Measurements from ENCODE around the gene HEBP1.

HEBP1 gene

DNA sequence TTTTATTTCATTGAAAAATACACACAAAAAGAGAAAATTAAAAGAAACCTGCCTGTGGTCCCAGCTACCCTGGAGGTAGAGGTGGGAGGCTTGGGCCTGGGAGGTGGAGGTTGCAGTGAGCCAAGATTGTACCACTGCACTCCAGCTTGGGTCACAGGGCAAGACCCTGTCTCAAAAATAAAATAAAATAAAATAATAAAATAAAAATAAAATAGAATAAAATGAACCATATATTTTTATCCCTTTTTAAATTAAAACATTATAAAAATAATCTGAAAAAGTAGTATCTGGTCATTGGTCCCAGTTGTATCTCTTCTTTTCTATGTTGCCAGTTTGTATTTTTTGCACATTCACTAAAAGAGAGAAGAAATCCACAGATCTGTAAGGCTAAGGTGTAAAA, 27.4 kb upstream of the HEBP1 start:
- Histone ChIP-seq H4K20me1 (ENCODE audit: control insufficient read depth, insufficient read depth, low read depth, low read length) (no peaks in the 10 kb centered on the region), H3K9me3 (ENCODE audit: control insufficient read depth, insufficient read depth, low read length) (no peaks in the 10 kb centered on the region), H3K4me3 (ENCODE audit: low read length) (no peak overlapping the region), H3K4me2 (ENCODE audit: low read length) (no peak overlapping the region), H3K9me2 (replicated peaks; ENCODE audit: control insufficient read depth, low read length) (no peaks in the 10 kb centered on the region), H3K27me3 (ENCODE audit: control insufficient read depth, low read length) (peaks cover 47% of the 10 kb centered on the region), H3K36me3 (ENCODE audit: control insufficient read depth, low read length) (no peaks in the 10 kb centered on the region), H3K79me2 (ENCODE audit: control insufficient read depth, low read length) (no peaks in the 10 kb centered on the region), H3F3A (ENCODE audit: control insufficient read depth, insufficient read depth) (no peaks in the 10 kb centered on the region), H3K4me1 (ENCODE audit: control insufficient read depth, low read length) (no peaks in the 10 kb centered on the region), H3K27ac (ENCODE audit: low read depth, low read length) (no peak overlapping the region)
- TF ChIP-seq, protein P1, sequence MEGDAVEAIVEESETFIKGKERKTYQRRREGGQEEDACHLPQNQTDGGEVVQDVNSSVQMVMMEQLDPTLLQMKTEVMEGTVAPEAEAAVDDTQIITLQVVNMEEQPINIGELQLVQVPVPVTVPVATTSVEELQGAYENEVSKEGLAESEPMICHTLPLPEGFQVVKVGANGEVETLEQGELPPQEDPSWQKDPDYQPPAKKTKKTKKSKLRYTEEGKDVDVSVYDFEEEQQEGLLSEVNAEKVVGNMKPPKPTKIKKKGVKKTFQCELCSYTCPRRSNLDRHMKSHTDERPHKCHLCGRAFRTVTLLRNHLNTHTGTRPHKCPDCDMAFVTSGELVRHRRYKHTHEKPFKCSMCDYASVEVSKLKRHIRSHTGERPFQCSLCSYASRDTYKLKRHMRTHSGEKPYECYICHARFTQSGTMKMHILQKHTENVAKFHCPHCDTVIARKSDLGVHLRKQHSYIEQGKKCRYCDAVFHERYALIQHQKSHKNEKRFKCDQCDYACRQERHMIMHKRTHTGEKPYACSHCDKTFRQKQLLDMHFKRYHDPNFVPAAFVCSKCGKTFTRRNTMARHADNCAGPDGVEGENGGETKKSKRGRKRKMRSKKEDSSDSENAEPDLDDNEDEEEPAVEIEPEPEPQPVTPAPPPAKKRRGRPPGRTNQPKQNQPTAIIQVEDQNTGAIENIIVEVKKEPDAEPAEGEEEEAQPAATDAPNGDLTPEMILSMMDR (IDR thresholded peaks at IDR 0.05; ENCODE audit: low read depth, low read length, poor library complexity, severe bottlenecking), result no peak
- TF ChIP-seq EZH2phosphoT487 (IDR thresholded peaks at IDR 0.05; ENCODE audit: borderline replicate concordance, low read length), result no peak

GRCh38 chr12:13027032-13027431, 27.0 kb upstream of the HEBP1 start:
- Histone ChIP-seq H3K79me2 (ENCODE audit: control insufficient read depth, low read length) (no peaks in the 10 kb centered on the region), H4K20me1 (ENCODE audit: control insufficient read depth, insufficient read depth, low read depth, low read length) (no peaks in the 10 kb centered on the region), H3K4me3 (ENCODE audit: low read length) (no peak overlapping the region), H3K9me3 (ENCODE audit: control insufficient read depth, insufficient read depth, low read length) (no peaks in the 10 kb centered on the region), H3K27me3 (ENCODE audit: control insufficient read depth, low read length) (peaks cover 43% of the 10 kb centered on the region), H3K9me2 (replicated peaks; ENCODE audit: control insufficient read depth, low read length) (no peaks in the 10 kb centered on the region), H3K4me1 (ENCODE audit: control insufficient read depth, low read length) (no peaks in the 10 kb centered on the region), H3K27ac (ENCODE audit: low read depth, low read length) (no peak overlapping the region), H3F3A (ENCODE audit: control insufficient read depth, insufficient read depth) (no peaks in the 10 kb centered on the region), H3K36me3 (ENCODE audit: control insufficient read depth, low read length) (no peaks in the 10 kb centered on the region), H3K4me2 (ENCODE audit: low read length) (no peak overlapping the region)
- no peak for TF ChIP-seq EZH2phosphoT487 (IDR thresholded peaks at IDR 0.05; ENCODE audit: borderline replicate concordance, low read length)
- TF ChIP-seq, protein P1 (IDR thresholded peaks at IDR 0.05; ENCODE audit: low read depth, low read length, poor library complexity, severe bottlenecking), result no peak

- no peaks in the 10 kb centered on the region for H3K79me2 ChIP-seq (ENCODE audit: control insufficient read depth, low read length)
- H3K9me2 ChIP-seq (replicated peaks; ENCODE audit: control insufficient read depth, low read length), result no peaks in the 10 kb centered on the region
- H4K20me1 ChIP-seq (ENCODE audit: control insufficient read depth, insufficient read depth, low read depth, low read length), result no peaks in the 10 kb centered on the region
- H3K4me1 ChIP-seq (ENCODE audit: control insufficient read depth, low read length), result no peaks in the 10 kb centered on the region
- no peaks in the 10 kb centered on the region for H3K36me3 ChIP-seq (ENCODE audit: control insufficient read depth, low read length)
- H3K27ac ChIP-seq (ENCODE audit: low read depth, low read length), result no peak overlapping the region
- H3F3A ChIP-seq (ENCODE audit: control insufficient read depth, insufficient read depth), result no peaks in the 10 kb centered on the region
- TF ChIP-seq EZH2phosphoT487 (IDR thresholded peaks at IDR 0.05; ENCODE audit: borderline replicate concordance, low read length), result no peak
- TF ChIP-seq, protein P1 (IDR thresholded peaks at IDR 0.05; ENCODE audit: low read depth, low read length, poor library complexity, severe bottlenecking), result no peak
- no peaks in the 10 kb centered on the region for H3K9me3 ChIP-seq (ENCODE audit: control insufficient read depth, insufficient read depth, low read length)
- H3K4me3 ChIP-seq (ENCODE audit: low read length), result no peak overlapping the region
- peaks cover 36% of the 10 kb centered on the region for H3K27me3 ChIP-seq (ENCODE audit: control insufficient read depth, low read length)
- H3K4me2 ChIP-seq (ENCODE audit: low read length), result no peak overlapping the region
These were observed 26.2 kb upstream of the HEBP1 start for GRCh38 chr12:13026286-13026685.

- H3K4me1 ChIP-seq (ENCODE audit: control insufficient read depth, low read length), result no peaks in the 10 kb centered on the region
- no peak overlapping the region for H3K4me3 ChIP-seq (ENCODE audit: low read length)
- no peak overlapping the region for H3K4me2 ChIP-seq (ENCODE audit: low read length)
These were observed 24.5 kb upstream of the HEBP1 start for GRCh38 chr12:13024531-13024916.

More at GRCh38 chr12:13024531-13024916, 24.5 kb upstream of the HEBP1 start:
- Histone ChIP-seq H3K9me2 (replicated peaks; ENCODE audit: control insufficient read depth, low read length) (no peaks in the 10 kb centered on the region), H3K27ac (ENCODE audit: low read depth, low read length) (no peak overlapping the region), H3K36me3 (ENCODE audit: control insufficient read depth, low read length) (no peaks in the 10 kb centered on the region), H3K27me3 (ENCODE audit: control insufficient read depth, low read length) (peaks cover 26% of the 10 kb centered on the region), H3K79me2 (ENCODE audit: control insufficient read depth, low read length) (no peaks in the 10 kb centered on the region), H4K20me1 (ENCODE audit: control insufficient read depth, insufficient read depth, low read depth, low read length) (no peaks in the 10 kb centered on the region), H3F3A (ENCODE audit: control insufficient read depth, insufficient read depth) (no peaks in the 10 kb centered on the region), H3K9me3 (ENCODE audit: control insufficient read depth, insufficient read depth, low read length) (no peaks in the 10 kb centered on the region)
- TF ChIP-seq, protein P1 (IDR thresholded peaks at IDR 0.05; ENCODE audit: low read depth, low read length, poor library complexity, severe bottlenecking), result no peak
- no peak for TF ChIP-seq EZH2phosphoT487 (IDR thresholded peaks at IDR 0.05; ENCODE audit: borderline replicate concordance, low read length)

Data from DOHH2 (cell line).